WTC11 (cell line): ENCODE measurements around the gene CNTN5.

Experiments
- CTCF ChIP-seq: fragments of 200-600 bp; IDR thresholded peaks from 2 replicates; pipeline ENCODE4 v1.8.0; 2022; ENCODE audit warnings: antibody characterized with exemption
- ZBTB43 ChIP-seq: sonication (generic); formaldehyde crosslinking; IDR thresholded peaks from 2 replicates; pipeline ENCODE4 v1.8.1; 2023; ENCODE audit warnings: mild to moderate bottlenecking, missing genetic modification reagents

GRCh38 chr11:99584830-99585229 is 564.1 kb downstream of the CNTN5 start:
- no peak for TF ChIP-seq CTCF
- TF ChIP-seq ZBTB43 (CRISPR knock-in tag): no peak
